GM12878 (cell line): ENCODE results near the gene CCSER1. TPM values are rescaled to one million over a fixed set of nuclear protein-coding genes. Genes with fewer than 3 reads are reported as not detected.

Source experiments
- ATAC-seq: fragments of 200-7000 bp; cut with Tn5 transposase; 3 replicates; pipeline ENCODE4 v1.9.1; 2020; ENCODE audit warnings: mild to moderate bottlenecking, moderate library complexity
- BruUV-seq: library from RNA; stranded (reverse); fragments of 400-500 nt; replicated peaks from 2 replicates; lab custom pipeline; 2021; lab: Mats Ljungman, UMichigan
- CTCF ChIA-PET: fragments of 300-600 bp; sonication (Branson Sonifier 250); formaldehyde crosslinking; extraction: SDS; loops from one replicate; lab custom pipeline; 2021; ENCODE audit warnings: inconsistent platforms; lab: Yijun Ruan, JAX
- POLR2A ChIA-PET: fragments of 350-600 bp; formaldehyde crosslinking; extraction: SDS; loops from one replicate; lab custom pipeline; 2021; ENCODE audit warnings: inconsistent platforms; lab: Charles Lee
- RAD21 ChIA-PET: fragments of 300-600 bp; sonication (Branson Sonifier 250); formaldehyde crosslinking; loops from one replicate; lab custom pipeline; 2023; ENCODE audit warnings: antibody characterized with exemption; ENCODE audit not compliant: unreplicated experiment; lab: Charles Lee
- SMC1A ChIA-PET: fragments of 300-600 bp; sonication (Branson Sonifier 250); formaldehyde crosslinking; loops from one replicate; lab custom pipeline; 2023; ENCODE audit not compliant: unreplicated experiment, uncharacterized antibody; lab: Charles Lee
- DNase-seq: peaks from one replicate; pipeline ENCODE4 v3.0.0-alpha.2; 2011; ENCODE audit warnings: low read depth, low spot score
- FAIRE-seq: peaks from 3 replicates; lab custom pipeline; 2011; peaks lifted over from hg19 to GRCh38; lab: Jason Lieb, UNC
- H2AFZ ChIP-seq: 2 replicates; pipeline ENCODE4 v1.6.0; 2011; ENCODE audit warnings: low read depth, low read length, control low read depth; ENCODE audit not compliant: control insufficient read depth
- H3K27ac ChIP-seq: 2 replicates; pipeline ENCODE4 v1.5.1; 2011; ENCODE audit warnings: control low read depth; ENCODE audit not compliant: control insufficient read depth, insufficient read depth
- H3K27me3 ChIP-seq, 2 experiments: replicated peaks in 1 of 2; 2 replicates each; pipeline versions ENCODE4 v1.6.0 to v1.6.1; 2011; ENCODE audit warnings: low read length in 1 of 2; ENCODE audit not compliant: control insufficient read depth in 2 of 2, insufficient read depth in 2 of 2
- H3K36me3 ChIP-seq, 2 experiments: 2 replicates each; pipeline ENCODE4 v1.5.1; 2011; ENCODE audit warnings: low read length in 1 of 2; ENCODE audit not compliant: control insufficient read depth in 2 of 2, insufficient read depth in 2 of 2
- H3K4me1 ChIP-seq: 2 replicates; pipeline ENCODE4 v1.6.1; 2011; ENCODE audit warnings: mild to moderate bottlenecking, low read length, moderate library complexity, mixed read lengths; ENCODE audit not compliant: control insufficient read depth, insufficient read depth
- H3K4me2 ChIP-seq: 2 replicates; pipeline ENCODE4 v1.6.0; 2011; ENCODE audit warnings: control low read depth; ENCODE audit not compliant: control insufficient read depth, insufficient read depth
- H3K4me3 ChIP-seq: fragments of 200-600 bp; sonication (generic); 2 replicates; pipeline ENCODE4 v1.5.1; 2016
- H3K79me2 ChIP-seq: 2 replicates; pipeline ENCODE4 v1.6.0; 2011; ENCODE audit warnings: low read length; ENCODE audit not compliant: control insufficient read depth, insufficient read depth
- H3K9ac ChIP-seq: 2 replicates; pipeline ENCODE4 v1.8.0; 2011; ENCODE audit warnings: low read length, control low read depth, mixed read lengths; ENCODE audit not compliant: control insufficient read depth, insufficient read depth
- H3K9me3 ChIP-seq: replicated peaks from 3 replicates; pipeline ENCODE4 v1.5.1; 2011; ENCODE audit warnings: mild to moderate bottlenecking, low read length; ENCODE audit not compliant: control insufficient read depth, insufficient read depth
- H4K20me1 ChIP-seq: 2 replicates; pipeline ENCODE4 v1.6.0; 2011; ENCODE audit not compliant: control insufficient read depth, insufficient read depth
- ASH2L ChIP-seq: fragments of 300-600, 200-600 bp; sonication (generic); IDR thresholded peaks from 2 replicates; pipeline ENCODE4 v1.6.1; 2017; ENCODE audit warnings: low read depth, mild to moderate bottlenecking, borderline replicate concordance
- BCL11A ChIP-seq: IDR thresholded peaks from 2 replicates; pipeline ENCODE4 v1.6.1; 2011; ENCODE audit warnings: low read depth, low read length
- BHLHE40 ChIP-seq, 2 experiments: fragments of 450-650 bp in 1 of 2; IDR thresholded peaks; 2 replicates each; pipeline ENCODE4 v1.6.1; 2011 to 2017; ENCODE audit warnings: low read depth in 2 of 2, borderline replicate concordance in 1 of 2, improper control_type of control experiment in 1 of 2, low read length in 1 of 2, mild to moderate bottlenecking in 1 of 2
- CHD1 ChIP-seq: IDR thresholded peaks from 2 replicates; pipeline ENCODE4 v1.6.1; 2012; ENCODE audit warnings: low read depth, low read length, improper control_type of control experiment
- ESRRA ChIP-seq: IDR thresholded peaks from 2 replicates; pipeline ENCODE4 v1.6.1; 2012; ENCODE audit warnings: mild to moderate bottlenecking, low read length, improper control_type of control experiment
- KDM1A ChIP-seq: fragments of 200-600 bp; sonication (generic); IDR thresholded peaks from 2 replicates; pipeline ENCODE4 v1.6.1; 2016; ENCODE audit warnings: borderline replicate concordance
- MYB ChIP-seq: fragments of 150-350 bp; IDR thresholded peaks from 2 replicates; pipeline ENCODE4 v1.6.1; 2014; ENCODE audit warnings: mild to moderate bottlenecking, low read depth, low read length, borderline replicate concordance
- NFXL1 ChIP-seq: fragments of 450-650 bp; IDR thresholded peaks from 2 replicates; pipeline ENCODE4 v1.6.1; 2017; ENCODE audit warnings: antibody characterized with exemption, mild to moderate bottlenecking, borderline replicate concordance
- POLR2AphosphoS5 ChIP-seq: IDR thresholded peaks from 2 replicates; pipeline ENCODE4 v1.6.1; 2011; ENCODE audit warnings: mild to moderate bottlenecking, low read length, inconsistent platforms
- SKIL ChIP-seq: fragments of 450-650 bp; IDR thresholded peaks from 2 replicates; pipeline ENCODE4 v1.6.1; 2017; ENCODE audit warnings: mild to moderate bottlenecking, low read depth, inconsistent platforms; ENCODE audit not compliant: poor library complexity, severe bottlenecking
- ZBED1 ChIP-seq: IDR thresholded peaks from 2 replicates; pipeline ENCODE4 v1.6.1; 2016; ENCODE audit warnings: borderline replicate concordance
- ZNF24 ChIP-seq: fragments of 450-650 bp; IDR thresholded peaks from 2 replicates; pipeline ENCODE4 v1.6.1; 2017; ENCODE audit warnings: antibody characterized with exemption, mild to moderate bottlenecking
- ZNF622 ChIP-seq: fragments of 450-650 bp; IDR thresholded peaks from 2 replicates; pipeline ENCODE4 v1.6.1; 2017; ENCODE audit warnings: mild to moderate bottlenecking, inconsistent platforms
- WGBS: methylation state at CpG from one replicate; pipeline ENCODE4 v1.1.6; 2016; ENCODE audit warnings: low lambda C conversion rate; ENCODE audit not compliant: insufficient replicate concordance, insufficient coverage; ENCODE audit errors: missing lambda C conversion rate; 5-methylcytosine and 5-hydroxymethylcytosine counted together
- in situ Hi-C: fragments of 300-500 bp; cut with MboI; formaldehyde crosslinking; loops from 9 replicates; pipeline ENCODE4 v1.14.3; 2018; ENCODE audit warnings: mixed read lengths
- intact Hi-C: fragments of 100-400 bp; cut with micrococcal nuclease; formaldehyde crosslinking; loops from one replicate; pipeline ENCODE4 v1.14.2; 2022; ENCODE audit not compliant: unreplicated experiment
- polyA plus RNA-seq, 11 experiments: library from polyadenylated mRNA; depleted of rRNA in 4 of 11; unstranded in 6 of 11; stranded (reverse) in 5 of 11; fragments of >200 nt; fragmentation: Nextera tagmentation in 4 of 11; fragmentation: Illumina TruSeq in 1 of 11; extraction: Ambion mirVana in 4 of 11; extraction: Trizol in 1 of 11; gene quantifications; 1 replicate in 1 of 11; 2 replicates in 10 of 11; pipeline versions ENCODE4 v1.2.1 to v1.2.3, GENCODE V29; 2011 to 2016; ENCODE audit warnings: inconsistent platforms in 2 of 11, missing spikeins in 2 of 11, low read depth in 1 of 11
- total RNA-seq, 4 experiments: library from RNA; depleted of rRNA in 3 of 4; stranded (reverse); fragments of >200 nt in 3 of 4; fragmentation: Illumina TruSeq in 1 of 4; extraction: Trizol in 1 of 4; gene quantifications; 2 replicates each; pipeline versions ENCODE4 v1.2.1 to v1.2.3, GENCODE V29; 2013 to 2021

The CCSER1 gene
- total and polyA plus RNA-seq, 10 of the 15 experiments (the other 5 are each of a cell fraction or from before 2014, with no cell fraction given) = 0.22 to 2.7 (median 1.0) TPM

- H3K36me3 ChIP-seq = no peaks in the 10 kb centered on the region
- CTCF ChIA-PET = no interaction called here
- in situ Hi-C loops (no loop called here), intact Hi-C loops (no loop called here)
- no peak overlapping the region for H3K4me2 ChIP-seq
- H3K27me3 ChIP-seq = no peaks in the 10 kb centered on the region
- POLR2A ChIA-PET = no interaction called here
- TF ChIP-seq ZNF622 = no peak
- no peak for TF ChIP-seq ASH2L
- no peak for TF ChIP-seq MYB
- TF ChIP-seq SKIL = no peak
- no peak for TF ChIP-seq ESRRA
- no peak for TF ChIP-seq POLR2AphosphoS5
- no peak for TF ChIP-seq ZNF24
- TF ChIP-seq KDM1A = no peak
- TF ChIP-seq BHLHE40 (IDR thresholded peaks at IDR 0.05; ENCODE audit: borderline replicate concordance in 1 of 2, low read depth in 2 of 2, low read length in 1 of 2) = no peak
- no peak for TF ChIP-seq NFXL1
- TF ChIP-seq BCL11A = no peak
- TF ChIP-seq ZBED1 = no peak
- TF ChIP-seq CHD1 = no peak
- ATAC-seq = no peak
- no peaks in the 10 kb centered on the region for H3K4me1 ChIP-seq
- no peak overlapping the region for H3K27ac ChIP-seq
- SMC1A ChIA-PET = no interaction called here
- no peak overlapping the region for H3K9ac ChIP-seq
- no TSS peak for BruUV-seq
- WGBS = 20% methylated on average over 2 of the region's 2 CpGs
- no peaks in the 10 kb centered on the region for H4K20me1 ChIP-seq
- RAD21 ChIA-PET = no interaction called here
- no peak overlapping the region for H3K4me3 ChIP-seq
- H2AFZ ChIP-seq = no peak overlapping the region
- no peak for FAIRE-seq
- no peak for DNase-seq
- H3K79me2 ChIP-seq = no peaks in the 10 kb centered on the region
- H3K9me3 ChIP-seq = no peaks in the 10 kb centered on the region
Observed at GRCh38 chr4:90982813-90983212, 855.6 kb downstream of the CCSER1 start.
